ENCODE measurements around the gene CA5B. TPM values are rescaled to one million over a fixed set of nuclear protein-coding genes. Genes with fewer than 3 reads are reported as not detected.
"Not testable (repeated sequence)": the region's sequence is repeated elsewhere in the genome, so short reads cannot be mapped to it uniquely, and the experiment has no call there.

CA5B gene, protein sequence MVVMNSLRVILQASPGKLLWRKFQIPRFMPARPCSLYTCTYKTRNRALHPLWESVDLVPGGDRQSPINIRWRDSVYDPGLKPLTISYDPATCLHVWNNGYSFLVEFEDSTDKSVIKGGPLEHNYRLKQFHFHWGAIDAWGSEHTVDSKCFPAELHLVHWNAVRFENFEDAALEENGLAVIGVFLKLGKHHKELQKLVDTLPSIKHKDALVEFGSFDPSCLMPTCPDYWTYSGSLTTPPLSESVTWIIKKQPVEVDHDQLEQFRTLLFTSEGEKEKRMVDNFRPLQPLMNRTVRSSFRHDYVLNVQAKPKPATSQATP
- polyA plus RNA-seq (2013, experiment 1 of 2) = 6.7 TPM
- polyA plus RNA-seq (2013, experiment 2 of 2) = 3.8 TPM

DNA sequence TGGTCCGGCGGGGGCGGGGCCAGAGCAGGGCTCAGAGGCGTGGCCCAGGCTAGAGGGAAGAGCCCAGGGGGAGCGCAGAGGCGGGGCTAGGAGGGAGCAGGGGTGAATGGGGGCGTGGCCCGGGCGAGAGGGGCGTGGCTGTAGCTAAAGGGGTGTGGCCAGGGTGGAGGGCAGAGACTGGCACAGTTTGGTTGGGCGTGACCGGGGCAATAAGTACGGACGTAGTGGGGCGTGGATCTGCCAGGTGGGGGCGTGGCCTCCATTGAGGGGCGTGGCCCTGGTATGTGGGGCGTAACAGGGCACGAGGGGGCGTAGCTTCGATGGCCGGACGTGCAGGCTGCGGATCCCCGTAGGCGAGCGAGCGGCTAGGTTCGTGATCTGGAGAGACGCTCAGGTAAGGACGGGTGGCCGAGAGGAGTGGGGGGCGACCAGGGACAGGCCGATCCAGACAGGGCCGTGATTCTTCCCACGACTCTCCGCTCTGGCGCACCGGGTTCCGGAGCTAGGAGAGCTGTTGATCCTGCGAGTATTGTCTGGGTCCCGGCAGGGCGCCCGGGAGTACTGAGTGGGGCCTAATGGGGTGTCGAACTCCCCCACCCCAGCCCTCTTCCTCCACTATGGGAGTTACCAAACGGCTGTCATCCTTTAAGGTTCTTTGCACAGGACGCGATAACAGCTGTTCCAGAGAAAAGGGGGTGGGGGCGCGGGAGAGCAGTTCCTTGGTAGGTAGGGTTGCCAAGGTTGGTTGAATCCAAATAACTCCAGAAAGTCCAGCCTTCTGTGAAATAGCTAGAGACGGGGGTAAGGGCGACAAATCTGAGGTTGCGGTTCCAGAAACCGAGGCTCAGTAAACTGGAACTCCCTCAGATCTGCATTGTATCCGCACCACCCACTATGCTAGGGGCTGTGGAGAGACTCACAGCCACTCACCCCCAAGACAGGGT lies at the start of gene CA5B:
CA5B (plus strand) TSS at position 312 of the 944 bp plus-strand sequence. CDS start 11,754 bp downstream, outside the sequence.
- Histone ChIP-seq H3K27ac (ENCODE audit: low read depth, low read length, severe bottlenecking) (no peak within 1 kb of the TSS), H3K4me1 (ENCODE audit: control insufficient read depth, insufficient read depth, low read length, poor library complexity, severe bottlenecking) (peaks cover 3% of the 10 kb centered on the region), H3K9me3 (ENCODE audit: control insufficient read depth, low read length) (no peaks in the 10 kb centered on the region), H3K4me3 (ENCODE audit: extremely low read depth, insufficient read depth, low read length, poor library complexity, severe bottlenecking) (peak within 1 kb of the TSS; percentile 36), H3K36me3 (ENCODE audit: control insufficient read depth, insufficient read depth, low read length) (no peaks in the 10 kb centered on the region)
- WGBS, 2 experiments (ENCODE audit: insufficient coverage in 2 of 2) = 0 to 17% methylated on average over 1 to 6 of the region's 55 CpGs

DNA sequence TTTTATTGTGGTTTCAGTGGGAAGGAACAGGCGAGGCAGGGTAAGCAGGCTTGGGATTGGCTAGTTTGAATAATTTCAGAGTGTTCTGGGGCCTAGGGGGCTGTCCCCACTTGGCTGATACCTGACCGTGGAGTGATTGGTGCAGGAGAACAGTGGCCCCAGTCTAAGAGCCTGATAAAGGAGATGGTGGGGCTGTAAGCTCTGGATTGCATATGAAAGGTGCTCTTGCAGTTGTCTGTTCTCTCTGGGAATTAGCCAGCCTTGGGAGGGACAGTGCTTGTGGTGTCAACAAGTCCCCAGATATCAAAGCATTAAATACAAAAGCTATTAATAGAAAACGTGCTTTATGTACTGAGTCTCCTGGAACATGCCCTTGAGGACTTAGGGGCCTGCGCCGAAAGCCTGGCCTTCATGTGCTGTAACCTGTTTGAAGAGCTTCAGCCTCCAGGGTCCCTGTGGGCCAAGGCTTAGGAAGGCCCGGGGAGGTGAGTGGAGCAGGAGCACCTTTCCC lies 43.1 kb upstream of the CA5B start:
- WGBS, 2 experiments (ENCODE audit: insufficient coverage in 2 of 2) = 100% methylated on average over 3 to 5 of the region's 6 CpGs
- no peak overlapping the region for H3K27ac ChIP-seq (ENCODE audit: low read depth, low read length, severe bottlenecking)
- H3K36me3 ChIP-seq (ENCODE audit: control insufficient read depth, insufficient read depth, low read length) = peaks cover 37% of the 10 kb centered on the region

DNA sequence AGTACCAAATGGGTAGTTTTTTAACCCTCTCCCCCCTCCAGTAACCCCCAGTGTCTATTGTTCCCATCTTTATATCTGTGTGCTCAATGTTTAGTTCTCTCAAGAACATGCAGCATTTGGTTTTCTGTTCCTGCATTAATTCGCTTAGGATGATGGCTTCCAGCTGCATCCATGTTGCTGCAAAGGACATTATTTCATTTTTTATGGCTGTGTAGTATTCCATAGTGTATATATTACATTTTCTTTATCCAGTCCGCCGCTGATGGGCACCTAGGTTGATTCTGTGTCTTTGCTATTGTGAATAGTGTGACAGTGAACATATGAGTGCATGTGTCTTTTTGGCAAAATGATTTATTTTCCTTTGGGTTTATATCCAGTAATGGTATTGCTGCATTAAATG lies 41.6 kb upstream of the CA5B start:
- no CpG with 5 or more reads among the region's 3 CpGs for WGBS, 2 experiments (ENCODE audit: insufficient coverage in 2 of 2)
- Histone ChIP-seq H3K36me3 (ENCODE audit: control insufficient read depth, insufficient read depth, low read length) (peaks cover 26% of the 10 kb centered on the region), H3K27ac (ENCODE audit: low read depth, low read length, severe bottlenecking) (no peak overlapping the region)

More for the DNA sequence above, 43.1 kb upstream of the CA5B start:
- H3K9me3 ChIP-seq (ENCODE audit: control insufficient read depth, low read length) = no peaks in the 10 kb centered on the region
- no peak overlapping the region for H3K4me3 ChIP-seq (ENCODE audit: extremely low read depth, insufficient read depth, low read length, poor library complexity, severe bottlenecking)
- no peaks in the 10 kb centered on the region for H3K4me1 ChIP-seq (ENCODE audit: control insufficient read depth, insufficient read depth, low read length, poor library complexity, severe bottlenecking)

DNA sequence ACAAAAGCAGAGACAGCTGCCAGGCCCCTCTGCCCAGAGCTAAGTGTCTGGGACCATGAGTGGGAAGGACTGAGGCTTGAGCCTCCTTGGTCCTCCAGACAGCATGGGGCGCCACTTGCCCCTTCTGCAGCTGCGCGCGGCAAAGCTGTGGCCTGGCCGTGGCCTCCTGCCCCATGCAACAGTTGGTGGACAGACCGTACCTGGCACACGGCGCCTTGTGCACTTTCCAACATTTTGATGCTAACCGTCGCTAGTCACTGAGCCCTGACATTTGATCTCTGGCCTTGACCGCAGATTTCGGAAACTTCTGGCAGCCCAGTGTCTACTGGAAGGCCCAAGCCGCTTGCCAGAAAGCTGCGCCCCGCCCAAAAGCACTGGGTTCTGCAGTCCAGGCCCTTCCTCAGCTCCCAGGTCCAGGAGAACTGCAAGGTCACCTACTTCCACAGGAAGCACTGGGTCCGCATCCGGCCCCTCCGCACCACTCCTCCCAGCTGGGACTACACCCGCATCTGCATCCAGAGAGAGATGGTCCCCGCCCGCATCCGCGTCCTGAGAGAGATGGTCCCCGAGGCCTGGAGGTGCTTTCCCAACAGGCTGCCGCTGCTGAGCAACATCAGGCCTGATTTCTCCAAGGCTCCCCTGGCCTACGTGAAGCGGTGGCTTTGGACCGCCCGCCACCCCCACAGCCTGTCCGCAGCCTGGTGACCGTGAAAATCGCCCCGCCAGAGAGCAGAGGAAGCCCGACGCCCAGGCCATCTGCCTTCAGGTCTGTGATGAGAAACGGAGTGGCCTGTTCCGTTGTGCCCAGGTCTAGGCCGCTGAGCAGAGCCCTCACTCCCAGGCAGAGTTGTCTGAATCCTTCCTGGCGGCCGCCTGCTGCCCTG lies 35.3 kb upstream of the CA5B start:
- H3K4me3 ChIP-seq (ENCODE audit: extremely low read depth, insufficient read depth, low read length, poor library complexity, severe bottlenecking) = no peak overlapping the region
- H3K27ac ChIP-seq (ENCODE audit: low read depth, low read length, severe bottlenecking) = no peak overlapping the region
- H3K36me3 ChIP-seq (ENCODE audit: control insufficient read depth, insufficient read depth, low read length) = no peaks in the 10 kb centered on the region
- no peaks in the 10 kb centered on the region for H3K4me1 ChIP-seq (ENCODE audit: control insufficient read depth, insufficient read depth, low read length, poor library complexity, severe bottlenecking)
- 97 to 98% methylated on average over 7 to 19 of the region's 40 CpGs for WGBS, 2 experiments (ENCODE audit: insufficient coverage in 2 of 2)
- no peaks in the 10 kb centered on the region for H3K9me3 ChIP-seq (ENCODE audit: control insufficient read depth, low read length)

More for the DNA sequence above, 41.6 kb upstream of the CA5B start:
- Histone ChIP-seq H3K9me3 (ENCODE audit: control insufficient read depth, low read length) (no peaks in the 10 kb centered on the region), H3K4me1 (ENCODE audit: control insufficient read depth, insufficient read depth, low read length, poor library complexity, severe bottlenecking) (no peaks in the 10 kb centered on the region), H3K4me3 (ENCODE audit: extremely low read depth, insufficient read depth, low read length, poor library complexity, severe bottlenecking) (no peak overlapping the region)

DNA sequence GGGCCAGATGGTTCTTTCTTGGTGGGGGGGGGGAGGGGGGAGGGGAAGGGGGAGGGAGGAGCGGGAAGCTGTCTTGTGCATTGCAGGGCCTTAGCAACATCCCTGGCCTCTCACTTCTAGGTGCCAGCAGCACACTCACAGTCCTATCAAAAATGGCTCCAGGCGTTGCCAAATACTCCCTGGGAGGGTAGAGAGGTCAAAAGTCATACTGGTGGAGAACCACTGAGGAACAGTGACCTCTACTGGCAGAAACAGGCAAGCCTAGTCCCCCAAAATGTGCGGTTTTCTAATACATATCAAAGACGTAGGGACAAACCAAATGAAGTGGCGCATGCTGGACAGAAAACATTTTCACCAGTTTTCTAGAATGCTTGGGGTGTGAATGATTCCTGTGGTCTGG lies 34.3 kb upstream of the CA5B start:
- not testable (repeated sequence) for H3K4me3 ChIP-seq (ENCODE audit: extremely low read depth, insufficient read depth, low read length, poor library complexity, severe bottlenecking); H3K4me1 ChIP-seq (ENCODE audit: control insufficient read depth, insufficient read depth, low read length, poor library complexity, severe bottlenecking); H3K27ac ChIP-seq (ENCODE audit: low read depth, low read length, severe bottlenecking); H3K36me3 ChIP-seq (ENCODE audit: control insufficient read depth, insufficient read depth, low read length); H3K9me3 ChIP-seq (ENCODE audit: control insufficient read depth, low read length)
- no CpG with 5 or more reads among the region's 5 CpGs for WGBS, 2 experiments (ENCODE audit: insufficient coverage in 2 of 2)

DNA sequence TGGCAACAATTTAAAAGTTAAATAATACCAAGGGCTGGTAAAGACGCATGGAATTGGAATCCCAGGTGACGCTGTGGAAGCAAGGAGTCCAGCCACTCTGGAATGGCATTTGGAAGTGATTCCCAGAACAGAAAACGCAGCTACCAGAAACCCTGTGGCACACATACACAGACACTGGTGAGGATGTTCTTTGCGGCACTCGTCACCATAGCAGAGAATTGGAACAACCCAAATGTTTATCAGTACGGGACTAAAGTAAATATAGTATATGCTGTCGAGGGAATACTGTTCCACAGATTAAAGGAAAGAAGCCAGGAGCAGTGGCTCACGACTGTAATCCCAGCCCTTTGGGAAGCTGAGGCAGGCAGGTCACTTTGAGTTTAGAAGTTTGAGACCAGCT lies 33.8 kb upstream of the CA5B start:
- H3K4me1 ChIP-seq (ENCODE audit: control insufficient read depth, insufficient read depth, low read length, poor library complexity, severe bottlenecking); H3K27ac ChIP-seq (ENCODE audit: low read depth, low read length, severe bottlenecking); H3K9me3 ChIP-seq (ENCODE audit: control insufficient read depth, low read length); H3K4me3 ChIP-seq (ENCODE audit: extremely low read depth, insufficient read depth, low read length, poor library complexity, severe bottlenecking); H3K36me3 ChIP-seq (ENCODE audit: control insufficient read depth, insufficient read depth, low read length): not testable (repeated sequence)
- WGBS, 2 experiments (ENCODE audit: insufficient coverage in 2 of 2) = 90% methylated on average over 2 of the region's 8 CpGs; no CpG with 5 or more reads in 1 of the 2 experiments

DNA sequence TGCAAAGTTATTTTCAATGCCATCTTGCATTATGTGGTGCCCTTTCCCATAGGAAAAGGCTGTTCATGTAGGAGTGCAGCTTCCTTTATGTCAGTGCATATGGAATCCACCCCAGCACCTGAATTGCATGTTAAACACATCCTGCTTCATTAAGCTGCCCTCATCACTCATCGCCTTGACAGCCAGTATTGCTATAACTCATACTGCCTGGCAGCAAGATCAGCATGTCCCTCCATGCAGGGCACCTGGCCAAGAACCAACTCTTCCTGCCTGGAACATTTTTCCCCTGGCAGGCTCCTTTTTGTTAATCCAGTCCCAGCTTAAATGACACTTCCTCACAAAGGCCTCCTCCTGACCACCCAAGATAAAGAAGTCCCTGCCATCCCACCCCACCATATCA lies 23.5 kb upstream of the CA5B start:
- no peaks in the 10 kb centered on the region for H3K9me3 ChIP-seq (ENCODE audit: control insufficient read depth, low read length)
- 83% methylated on average over 1 of the region's 1 CpG; no CpG with 5 or more reads in 1 of the 2 experiments for WGBS, 2 experiments (ENCODE audit: insufficient coverage in 2 of 2)
- no peak overlapping the region for H3K27ac ChIP-seq (ENCODE audit: low read depth, low read length, severe bottlenecking)
- H3K4me1 ChIP-seq (ENCODE audit: control insufficient read depth, insufficient read depth, low read length, poor library complexity, severe bottlenecking) = no peaks in the 10 kb centered on the region
- no peaks in the 10 kb centered on the region for H3K36me3 ChIP-seq (ENCODE audit: control insufficient read depth, insufficient read depth, low read length)
- H3K4me3 ChIP-seq (ENCODE audit: extremely low read depth, insufficient read depth, low read length, poor library complexity, severe bottlenecking) = no peak overlapping the region

DNA sequence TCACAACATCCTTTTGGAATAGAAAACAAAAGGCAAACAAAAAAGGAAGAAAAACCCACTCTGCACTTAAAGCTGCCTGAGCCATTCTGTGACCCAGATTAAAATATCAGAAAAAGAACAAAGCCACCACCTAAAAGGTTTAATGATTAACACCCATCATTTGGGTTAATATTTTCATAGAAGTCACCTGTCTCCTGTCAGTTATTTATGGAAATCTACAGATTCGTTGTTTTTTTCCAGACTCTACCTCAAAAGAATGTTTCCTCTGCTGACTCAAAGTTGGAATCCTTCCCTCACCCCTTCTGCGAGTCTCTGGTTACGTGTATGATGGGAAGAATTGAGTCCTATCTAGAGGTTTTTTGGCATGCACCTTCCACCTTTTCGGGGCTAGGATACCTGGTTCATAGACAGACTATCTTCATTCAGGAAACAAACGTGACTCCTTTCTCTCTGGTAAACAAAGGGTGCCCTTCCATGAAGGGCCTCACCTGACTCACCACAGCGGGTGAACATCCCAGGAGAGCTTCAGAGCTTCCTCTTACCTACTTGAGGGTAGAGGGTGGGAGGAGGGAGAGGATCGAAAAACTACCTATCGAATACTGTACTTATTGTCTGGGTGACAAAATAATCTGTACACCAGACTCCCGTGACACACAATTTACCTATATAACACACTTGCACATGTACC lies 19.6 kb upstream of the CA5B start:
- no peak overlapping the region for H3K4me3 ChIP-seq (ENCODE audit: extremely low read depth, insufficient read depth, low read length, poor library complexity, severe bottlenecking)
- WGBS, 2 experiments (ENCODE audit: insufficient coverage in 2 of 2) = 60% methylated on average over 1 of the region's 9 CpGs; no CpG with 5 or more reads in 1 of the 2 experiments
- H3K4me1 ChIP-seq (ENCODE audit: control insufficient read depth, insufficient read depth, low read length, poor library complexity, severe bottlenecking) = no peaks in the 10 kb centered on the region
- H3K9me3 ChIP-seq (ENCODE audit: control insufficient read depth, low read length) = no peaks in the 10 kb centered on the region
- H3K27ac ChIP-seq (ENCODE audit: low read depth, low read length, severe bottlenecking) = no peak overlapping the region
- H3K36me3 ChIP-seq (ENCODE audit: control insufficient read depth, insufficient read depth, low read length) = no peaks in the 10 kb centered on the region

DNA sequence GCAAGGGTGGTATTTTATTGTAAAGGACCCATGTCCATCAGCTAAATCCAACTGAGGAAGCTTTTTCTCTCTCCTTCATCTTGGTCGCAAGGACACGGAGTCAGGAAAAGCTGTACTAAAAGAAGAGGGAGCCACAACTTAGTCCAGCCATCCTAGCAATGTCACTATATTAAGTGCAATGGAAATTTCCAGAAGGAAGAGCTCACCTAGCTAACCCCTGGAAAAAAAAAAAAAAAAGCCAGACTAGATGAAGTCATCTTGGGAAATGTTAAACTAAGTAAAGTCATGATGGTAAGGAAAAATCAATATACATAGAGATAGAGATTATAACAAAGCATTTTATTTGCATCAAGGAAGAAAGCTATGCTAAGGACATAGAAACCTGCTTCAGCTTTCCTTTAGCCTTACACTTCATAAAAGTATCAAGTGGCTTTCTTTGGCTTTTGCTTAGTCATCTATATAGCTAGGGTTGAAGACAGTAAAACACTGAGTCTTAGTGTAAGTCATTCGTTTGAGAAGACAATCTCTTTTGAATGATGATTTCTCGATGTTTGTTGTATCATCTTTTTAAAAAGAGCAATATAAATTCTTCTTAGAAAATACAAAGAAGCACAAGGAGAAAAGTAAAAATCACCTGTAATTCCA lies 18.6 kb upstream of the CA5B start:
- no peaks in the 10 kb centered on the region for H3K9me3 ChIP-seq (ENCODE audit: control insufficient read depth, low read length)
- no peaks in the 10 kb centered on the region for H3K36me3 ChIP-seq (ENCODE audit: control insufficient read depth, insufficient read depth, low read length)
- H3K4me3 ChIP-seq (ENCODE audit: extremely low read depth, insufficient read depth, low read length, poor library complexity, severe bottlenecking) = no peak overlapping the region
- no peaks in the 10 kb centered on the region for H3K4me1 ChIP-seq (ENCODE audit: control insufficient read depth, insufficient read depth, low read length, poor library complexity, severe bottlenecking)
- H3K27ac ChIP-seq (ENCODE audit: low read depth, low read length, severe bottlenecking) = no peak overlapping the region
- WGBS, 2 experiments (ENCODE audit: insufficient coverage in 2 of 2) = no CpG with 5 or more reads among the region's 4 CpGs

Measured in mesodermal cell (in vitro differentiated cells).